Peyer's patch (tissue), 4 donors: ENCODE results near the gene ARMC10.
"Not testable (repeated sequence)": the region's sequence is repeated elsewhere in the genome, so short reads cannot be mapped to it uniquely, and the experiment has no call there.

Source experiments
- CTCF ChIP-seq, 6 experiments: fragments of 450-650 bp in 4 of 6; fragments of 200-600 bp in 2 of 6; sonication (generic) in 1 of 6; IDR thresholded peaks; one replicate each; pipeline ENCODE4 v1.5.1; 2017 to 2019; ENCODE audit warnings: antibody characterized with exemption in 6 of 6, mild to moderate bottlenecking in 3 of 6, moderate library complexity in 1 of 6
- POLR2A ChIP-seq, 2 donors: fragments of 450-650 bp; IDR thresholded peaks; one replicate each; pipeline ENCODE4 v1.5.1; 2017; ENCODE audit warnings: antibody characterized with exemption in 2 of 2, mild to moderate bottlenecking in 2 of 2, moderate library complexity in 2 of 2

- not testable (repeated sequence) for TF ChIP-seq CTCF, POLR2A (IDR thresholded peaks at IDR 0.05)
Measured at GRCh38 chr7:103034318-103034717, 40.6 kb upstream of the ARMC10 start.
